Measurements from ENCODE around the gene SPRTN. TPM values are rescaled to one million over a fixed set of nuclear protein-coding genes. Genes with fewer than 3 reads are reported as not detected.
A peak's percentile ranks its signal among the peaks of the same experiment; 100 is the strongest.

The SPRTN gene
- total RNA-seq, 1 donor: 20.5 TPM

DNA sequence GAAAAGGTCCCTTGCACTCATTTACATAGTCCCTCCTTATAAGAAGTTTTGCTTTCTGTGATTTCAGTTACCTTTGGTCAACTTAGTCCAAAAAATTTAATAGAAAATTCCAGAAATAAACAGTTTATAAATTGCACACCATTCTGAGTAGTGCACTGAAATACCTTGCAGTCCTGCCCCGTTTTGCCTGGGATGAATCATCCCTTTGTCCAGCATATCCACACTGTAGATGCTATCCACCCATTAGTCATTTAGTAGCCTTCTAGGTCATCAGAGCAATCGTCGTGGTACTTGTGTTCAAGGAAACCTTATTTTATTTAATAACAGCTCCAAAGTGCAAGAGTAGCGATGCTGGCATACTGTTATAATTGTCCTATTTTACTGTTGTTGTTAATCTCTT, 38.0 kb downstream of the SPRTN start:
- no peak for DNase-seq (ENCODE audit: low read depth in 2 of 3, low spot score in 2 of 3)

DNA sequence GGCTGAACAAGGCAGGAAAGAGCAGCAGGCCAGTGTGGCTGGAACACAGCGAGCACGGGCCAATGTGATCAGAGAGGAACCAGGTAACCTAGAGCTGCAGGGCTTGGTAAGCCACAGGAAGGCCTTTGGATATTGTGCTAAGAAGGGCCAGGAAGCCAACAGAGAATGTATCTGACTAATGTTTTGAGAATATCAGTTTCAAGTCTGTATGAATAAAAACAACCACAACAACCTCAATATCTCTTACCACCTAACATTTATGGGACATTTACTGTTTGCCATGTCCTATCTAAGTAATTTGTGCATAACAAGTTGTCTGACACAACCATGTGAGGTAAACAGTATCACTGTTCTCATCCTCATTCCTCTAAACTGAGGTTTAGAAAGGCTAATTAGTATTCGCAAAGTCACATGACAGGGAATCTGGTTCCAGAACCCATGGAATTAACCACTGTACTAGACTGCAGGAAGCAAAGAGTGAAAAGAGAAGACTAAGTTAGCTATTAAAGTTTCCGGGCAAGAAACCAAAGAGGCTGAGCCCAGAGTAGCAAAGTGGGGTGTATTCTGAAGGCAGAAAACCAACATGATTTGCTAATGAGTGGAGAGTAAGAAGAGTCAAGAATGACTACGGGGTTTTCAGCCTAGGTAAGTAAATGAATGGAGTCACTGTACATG, 38.9 kb downstream of the SPRTN start:
- peak in 1 of 3 donors; percentile 27 for DNase-seq (ENCODE audit: low read depth in 2 of 3, low spot score in 2 of 3)

DNA sequence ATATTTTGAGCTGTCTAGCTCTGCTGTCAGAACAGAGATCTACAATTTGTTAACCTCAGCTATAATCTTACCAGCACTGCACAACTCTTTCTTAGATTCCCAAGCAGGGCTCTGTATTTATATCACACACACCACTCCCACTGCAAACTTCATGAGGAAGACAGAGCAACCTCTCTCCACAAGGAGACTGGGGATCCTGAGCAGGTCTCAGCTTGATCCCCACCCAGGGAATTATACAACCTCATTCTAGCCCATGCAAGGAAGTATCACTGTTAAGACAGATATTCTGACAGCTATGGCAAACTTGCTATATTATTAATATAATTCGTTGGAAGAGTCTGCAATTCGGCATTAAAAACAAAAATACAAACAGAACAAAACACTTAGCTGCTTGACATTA, 43.6 kb downstream of the SPRTN start:
- no peak for DNase-seq (ENCODE audit: low read depth in 2 of 3, low spot score in 2 of 3)

DNA sequence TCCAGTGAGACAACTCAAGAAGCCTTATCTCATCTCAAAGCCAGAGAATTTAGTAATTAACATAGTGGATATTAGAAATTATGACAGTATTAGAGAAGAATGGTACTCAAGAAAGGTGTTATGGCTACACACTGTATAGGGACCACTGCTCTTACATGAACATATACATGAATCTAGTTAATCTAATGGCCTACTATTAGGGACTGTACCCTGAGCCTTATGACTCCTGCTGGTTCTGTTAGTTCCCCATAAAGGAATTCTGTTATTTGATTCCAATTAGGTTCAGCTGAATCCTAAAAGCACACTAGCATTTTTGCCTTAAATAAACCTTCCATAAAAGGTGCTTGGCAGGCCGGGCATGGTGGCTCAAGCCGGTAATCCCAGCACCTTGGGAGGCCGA, 44.3 kb downstream of the SPRTN start:
- no peak for DNase-seq (ENCODE audit: low read depth in 2 of 3, low spot score in 2 of 3)

DNA sequence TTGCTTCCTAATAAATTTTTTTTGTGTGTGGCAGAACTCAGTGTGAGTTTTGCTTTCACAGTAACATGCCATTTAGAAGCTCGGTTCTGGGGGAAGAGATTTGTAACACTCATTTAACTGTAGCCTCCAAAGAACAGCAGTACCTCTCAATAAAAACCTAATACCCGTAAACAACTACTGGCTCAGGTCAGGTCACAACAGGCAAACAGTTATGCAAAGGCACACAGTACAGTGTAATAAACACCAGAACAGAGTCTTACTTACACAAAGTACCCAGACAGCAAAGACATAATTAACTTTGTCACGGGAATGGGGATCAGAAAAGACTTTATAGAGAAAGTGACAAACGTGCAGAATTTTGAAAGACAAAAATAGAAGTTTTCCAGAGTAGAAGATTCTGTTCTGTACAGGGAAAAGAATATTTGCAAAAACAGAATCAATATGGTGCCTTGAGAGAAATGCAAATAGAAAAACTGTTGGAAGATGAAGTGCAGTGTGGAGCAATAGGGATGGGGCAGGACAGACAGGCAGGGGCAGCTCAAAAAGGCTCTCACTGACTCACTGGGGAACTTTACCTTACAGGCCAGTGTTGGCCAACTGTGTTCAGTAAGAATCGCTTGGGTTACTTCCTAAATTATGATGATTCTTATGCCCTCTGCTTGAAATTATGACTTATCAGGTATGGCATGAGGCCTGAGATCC, 45.2 kb downstream of the SPRTN start:
- no peak for DNase-seq (ENCODE audit: low read depth in 2 of 3, low spot score in 2 of 3)

DNA sequence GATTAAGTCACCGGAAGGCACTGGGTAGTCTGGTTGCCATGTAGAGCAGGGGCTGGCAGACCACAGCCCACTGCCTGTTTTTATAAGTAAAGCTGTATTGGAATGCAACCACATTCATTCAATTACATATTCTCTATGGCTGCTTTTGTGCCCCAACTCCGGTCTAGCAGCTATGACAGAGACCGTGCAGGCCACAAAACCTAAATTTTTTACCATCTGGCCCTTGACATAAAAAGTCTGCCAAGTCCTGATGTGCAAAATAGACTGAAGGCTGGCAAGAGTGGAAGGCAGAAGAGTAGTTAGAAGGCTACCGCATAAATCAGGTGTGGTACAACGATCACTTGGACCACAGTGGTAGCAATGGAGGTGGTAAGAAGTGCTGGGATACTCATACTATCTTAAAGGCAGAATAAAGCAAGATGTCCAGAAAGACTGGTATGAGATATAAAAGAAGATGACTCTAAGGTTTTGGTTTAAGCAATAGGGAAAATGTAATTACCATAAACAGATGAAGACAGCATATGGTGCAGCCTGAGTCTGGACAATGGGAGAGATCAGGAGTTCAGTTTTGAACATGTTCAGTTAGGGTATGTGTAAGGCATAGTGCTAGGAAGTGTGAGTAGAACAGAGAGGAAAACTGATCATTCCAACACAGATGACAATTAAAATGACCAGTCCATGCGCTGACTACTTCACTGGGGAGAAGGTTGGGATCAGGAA, 46.8 kb downstream of the SPRTN start:
- DNase-seq (ENCODE audit: low read depth in 2 of 3, low spot score in 2 of 3): no peak

DNA sequence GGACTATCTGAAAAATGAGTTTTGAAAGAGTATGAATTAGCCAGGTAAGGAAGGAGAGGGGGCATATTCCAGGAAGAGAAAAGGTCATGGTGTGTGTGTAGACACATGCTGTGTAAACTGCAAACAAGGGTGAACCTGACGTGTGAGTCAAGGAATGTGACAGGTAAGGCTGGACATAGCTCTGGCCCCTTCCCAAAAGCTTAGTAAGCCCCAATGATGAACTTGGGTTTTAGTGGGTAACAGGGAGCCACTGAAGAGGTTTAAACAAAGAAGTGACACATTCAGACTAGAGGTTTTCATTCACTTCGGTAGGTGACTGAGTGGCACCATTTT, 47.3 kb downstream of the SPRTN start:
- DNase-seq (ENCODE audit: low read depth in 2 of 3, low spot score in 2 of 3): no peak

DNA sequence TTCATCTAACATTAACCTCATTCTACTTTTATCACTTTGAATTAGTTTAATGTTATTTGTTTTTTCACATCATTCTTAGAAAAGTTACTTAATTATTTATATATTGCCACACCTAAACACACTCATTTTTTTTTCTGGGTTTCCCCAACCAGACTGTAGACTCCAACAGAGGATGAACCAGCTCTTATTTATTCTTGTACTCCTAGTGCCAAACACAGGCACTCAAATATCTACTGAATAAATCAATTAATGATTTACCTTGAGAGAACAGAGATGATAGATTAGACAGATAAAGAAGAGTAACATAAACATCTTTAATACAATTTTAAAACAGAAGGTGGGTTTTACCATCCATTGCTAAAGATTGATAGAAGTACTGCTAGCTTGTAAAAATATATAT, 48.4 kb downstream of the SPRTN start:
- DNase-seq (ENCODE audit: low read depth in 2 of 3, low spot score in 2 of 3): no peak

DNA sequence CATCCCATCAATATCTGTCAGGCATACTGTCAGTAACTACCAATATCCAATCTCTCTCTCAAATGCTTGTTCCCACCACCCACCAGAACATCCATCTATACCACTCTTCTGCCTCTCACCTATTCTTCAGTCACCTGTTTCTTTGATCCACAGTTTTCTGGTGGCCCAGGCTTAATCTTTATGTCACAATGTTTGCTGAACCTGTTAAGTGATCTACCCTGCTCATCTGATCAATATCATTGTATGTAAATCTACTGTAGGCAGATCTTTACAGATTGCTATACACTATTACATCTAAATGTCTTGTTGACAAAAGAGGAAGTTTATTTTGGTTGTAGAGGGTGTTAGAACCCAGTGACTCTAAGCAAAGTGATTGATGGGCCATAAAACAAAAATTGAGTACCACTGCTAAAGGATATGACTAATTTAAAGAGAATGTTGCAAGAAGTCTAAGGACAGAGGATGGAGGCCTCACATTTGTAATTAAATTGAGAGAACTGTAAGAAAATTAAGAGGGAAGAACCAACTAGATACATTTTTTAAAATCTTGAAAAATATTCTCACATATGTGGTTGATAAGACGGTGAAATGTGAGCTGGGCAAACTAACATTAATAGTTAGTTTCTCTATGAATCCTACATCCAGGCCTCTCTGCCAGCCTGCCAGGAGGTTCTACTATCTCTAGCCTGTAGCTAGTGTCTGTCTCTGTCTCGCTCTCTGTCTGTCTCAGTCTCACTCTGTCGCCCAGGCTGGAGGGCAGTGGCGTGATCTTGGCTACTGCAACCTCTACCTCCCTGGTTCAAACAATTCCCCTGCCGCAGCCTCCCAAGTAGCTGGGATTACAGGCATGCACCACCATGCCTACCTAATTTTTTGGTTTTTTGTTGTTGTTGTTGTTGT, 49.9 kb downstream of the SPRTN start:
- DNase-seq (ENCODE audit: low read depth in 2 of 3, low spot score in 2 of 3): peak in 1 of 3 donors; percentile 43

DNA sequence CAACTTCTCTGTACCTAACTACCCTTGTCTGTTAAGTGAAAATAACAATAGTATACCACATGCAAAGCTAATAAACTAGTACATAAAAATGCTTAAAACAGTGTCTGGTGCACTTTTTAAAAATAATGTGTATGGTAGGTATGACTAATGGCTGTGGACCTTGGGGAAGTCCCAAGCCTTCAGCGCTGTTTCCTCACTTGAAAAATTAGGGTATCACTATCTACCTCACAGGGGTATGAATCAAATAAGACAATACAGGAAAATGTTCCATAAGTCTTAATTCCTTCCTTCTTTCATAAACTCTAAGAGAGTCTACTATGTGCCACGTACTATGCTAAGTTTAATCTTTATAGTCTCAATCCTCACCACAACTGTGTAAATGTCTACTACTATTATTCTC, 52.0 kb downstream of the SPRTN start:
- DNase-seq (ENCODE audit: low read depth in 2 of 3, low spot score in 2 of 3): peak in 1 of 3 donors; percentile 18

DNA sequence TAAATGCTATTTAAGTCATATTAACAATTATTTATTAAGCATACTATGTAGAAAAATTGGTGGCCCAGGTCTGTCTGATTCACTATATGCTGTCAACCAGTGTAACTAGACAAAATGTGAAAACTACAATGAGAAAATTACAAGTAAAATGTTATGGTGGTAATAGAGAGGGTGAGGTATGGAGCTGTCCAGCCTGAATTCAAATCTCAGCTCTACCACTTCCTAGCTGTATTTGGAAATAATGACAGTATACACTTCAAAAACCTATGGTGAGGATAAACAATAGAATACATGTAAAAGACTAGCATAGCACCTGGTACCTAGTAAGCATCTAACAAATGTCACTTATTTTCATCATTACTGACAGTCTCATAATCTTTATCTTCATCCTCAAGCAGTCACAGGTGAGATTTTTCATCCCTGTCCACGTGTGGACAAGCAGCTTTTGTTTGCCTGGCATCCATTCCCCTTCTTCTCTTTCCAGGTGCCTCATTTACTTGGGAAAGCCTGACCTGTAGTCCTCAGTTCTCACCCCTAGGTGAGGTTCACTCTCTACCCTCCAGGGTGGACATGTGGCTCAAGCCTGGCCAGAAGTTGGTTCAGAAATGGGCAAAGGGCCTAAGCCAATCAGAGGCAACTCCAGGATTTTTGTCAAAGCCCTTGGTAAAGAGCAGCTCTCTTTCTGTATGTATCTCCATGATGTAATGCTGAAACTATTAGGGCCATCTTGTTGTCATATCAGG, 54.5 kb downstream of the SPRTN start:
- no peak for DNase-seq (ENCODE audit: low read depth in 2 of 3, low spot score in 2 of 3)

DNA sequence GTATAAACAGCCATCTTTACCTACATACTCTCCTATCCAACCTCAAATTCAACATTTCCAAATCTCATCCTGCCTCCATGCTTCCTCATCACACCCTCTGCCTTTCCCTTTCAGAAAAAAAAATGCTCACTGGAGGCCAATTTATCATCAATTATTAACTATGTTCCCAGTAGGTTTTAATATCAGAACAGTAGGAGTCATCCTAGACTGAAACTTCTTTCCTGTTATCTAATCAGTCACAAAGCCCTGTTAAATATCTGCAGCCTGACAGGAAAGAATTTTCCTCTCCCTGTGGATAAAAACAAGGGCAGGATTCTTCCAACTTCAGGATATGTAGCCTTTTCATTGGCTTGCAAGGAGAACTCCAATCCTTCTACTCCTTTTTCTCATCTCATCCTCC, 55.6 kb downstream of the SPRTN start:
- DNase-seq (ENCODE audit: low read depth in 2 of 3, low spot score in 2 of 3): no peak

DNA sequence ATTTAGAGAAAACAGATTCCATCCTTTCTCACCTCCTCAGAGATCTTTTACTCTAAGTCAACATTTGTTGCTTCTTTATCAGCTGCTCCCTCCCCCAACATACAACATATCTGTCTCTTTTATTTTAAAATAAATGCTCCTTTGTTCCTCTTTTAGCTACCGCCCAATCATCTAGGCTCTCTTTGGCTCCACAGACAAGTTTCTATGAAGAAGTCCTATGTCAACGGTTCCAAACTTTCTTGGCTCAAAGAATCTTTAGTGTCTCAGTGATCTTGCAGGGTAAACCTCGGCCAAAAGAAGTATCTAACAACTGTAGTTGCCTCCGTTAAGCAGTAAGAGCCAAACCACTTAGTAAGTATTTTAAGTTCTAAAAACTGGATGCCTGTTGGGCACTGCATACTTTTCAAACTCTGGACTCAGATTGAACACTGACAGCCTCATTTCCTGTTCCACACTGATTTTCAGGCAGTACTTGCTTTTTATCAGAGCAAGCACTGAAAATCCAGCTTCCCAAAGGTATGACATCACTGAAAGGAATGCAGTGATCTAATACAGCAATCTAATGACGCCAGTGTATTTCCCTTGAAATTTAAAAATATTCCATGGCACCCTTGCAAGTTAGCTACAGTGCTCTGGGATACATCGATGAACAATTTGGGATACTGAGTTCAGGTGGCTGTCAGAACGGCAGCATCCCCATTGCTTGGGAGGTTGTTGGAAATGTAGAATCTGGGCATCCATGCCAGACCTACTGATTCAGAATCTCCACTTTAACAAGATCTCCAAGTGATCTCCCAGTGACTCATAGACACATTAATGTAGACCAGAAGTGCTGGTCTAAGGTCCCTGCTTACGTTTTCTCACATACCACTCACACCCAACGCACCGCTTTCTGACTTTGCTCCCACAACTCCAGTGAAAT, 57.2 kb downstream of the SPRTN start:
- peak in 1 of 3 donors; percentile 44 for DNase-seq (ENCODE audit: low read depth in 2 of 3, low spot score in 2 of 3)

DNA sequence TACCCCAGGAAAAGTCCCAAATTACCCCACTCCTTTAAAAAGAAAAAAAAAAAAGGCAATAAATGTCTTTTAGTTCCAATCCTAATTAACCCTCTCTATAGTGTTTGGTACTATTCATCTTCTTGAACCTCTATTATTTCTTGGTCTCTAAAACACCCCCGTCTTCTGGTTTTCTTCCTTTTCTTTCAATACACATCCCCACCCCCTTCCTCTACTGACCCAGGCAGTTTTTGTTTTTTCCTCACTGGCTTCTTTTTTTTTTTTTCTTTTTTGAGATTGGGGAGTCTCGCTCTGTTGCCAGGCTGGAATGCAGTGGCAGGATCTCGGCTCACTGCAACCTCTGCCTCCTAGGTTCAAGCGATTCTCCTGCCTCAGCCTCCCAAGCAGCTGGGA, 57.9 kb downstream of the SPRTN start:
- DNase-seq (ENCODE audit: low read depth in 2 of 3, low spot score in 2 of 3): no peak

DNA sequence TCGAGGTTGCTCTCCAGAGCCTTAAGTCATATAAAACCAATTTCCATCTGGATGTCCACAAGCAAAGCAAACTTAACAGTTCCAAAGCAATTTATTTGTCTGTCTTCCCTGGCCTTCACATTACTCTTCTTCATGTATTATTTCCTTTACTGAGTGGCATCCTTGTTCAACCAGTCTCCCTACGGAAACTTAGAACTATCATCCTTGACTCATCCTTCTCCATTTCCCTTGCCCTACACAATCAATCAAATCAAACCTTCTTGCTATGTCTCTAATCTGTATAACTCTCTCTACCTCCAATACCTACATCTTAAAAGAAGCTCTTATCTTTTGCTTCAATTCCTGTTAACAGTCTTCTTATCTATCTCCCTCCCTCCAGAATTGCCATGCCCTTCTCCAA, 58.5 kb downstream of the SPRTN start:
- DNase-seq (ENCODE audit: low read depth in 2 of 3, low spot score in 2 of 3): no peak

DNA sequence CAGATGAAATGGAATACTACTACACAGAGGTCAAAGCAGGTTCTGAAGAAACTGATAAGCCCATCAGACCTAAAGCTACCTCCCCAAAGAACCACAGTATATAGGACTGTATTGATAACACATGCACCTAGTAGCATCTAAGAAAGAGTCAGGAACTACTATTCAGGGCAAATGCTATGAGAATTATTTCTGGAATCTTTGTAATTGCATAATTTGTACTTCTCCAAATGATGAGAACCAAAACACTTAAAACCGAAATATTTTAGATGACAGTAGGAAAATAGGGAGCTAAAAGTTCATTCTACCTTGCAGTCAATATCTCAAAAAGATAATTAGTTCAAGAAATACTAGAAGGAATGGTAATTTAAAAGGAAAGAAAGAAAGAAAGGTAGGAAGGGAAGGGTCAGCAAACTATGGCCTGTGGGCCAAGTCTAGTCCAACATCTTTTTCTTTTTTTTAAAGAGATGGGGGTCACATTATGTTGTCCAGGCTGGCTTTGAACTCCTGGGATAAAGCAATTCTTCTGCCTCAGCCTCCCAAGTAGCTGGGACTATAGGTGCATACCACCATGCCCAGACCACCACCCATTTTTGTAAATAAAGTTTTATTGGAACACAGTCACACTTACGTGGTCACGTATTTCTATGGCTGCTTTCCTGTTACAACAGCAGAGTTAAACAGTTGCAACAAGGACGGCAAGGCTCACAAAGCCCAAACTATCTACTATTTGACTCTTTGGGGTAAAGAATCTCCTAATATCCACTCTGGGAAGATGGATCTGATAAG, 60.0 kb downstream of the SPRTN start:
- no peak for DNase-seq (ENCODE audit: low read depth in 2 of 3, low spot score in 2 of 3)

DNA sequence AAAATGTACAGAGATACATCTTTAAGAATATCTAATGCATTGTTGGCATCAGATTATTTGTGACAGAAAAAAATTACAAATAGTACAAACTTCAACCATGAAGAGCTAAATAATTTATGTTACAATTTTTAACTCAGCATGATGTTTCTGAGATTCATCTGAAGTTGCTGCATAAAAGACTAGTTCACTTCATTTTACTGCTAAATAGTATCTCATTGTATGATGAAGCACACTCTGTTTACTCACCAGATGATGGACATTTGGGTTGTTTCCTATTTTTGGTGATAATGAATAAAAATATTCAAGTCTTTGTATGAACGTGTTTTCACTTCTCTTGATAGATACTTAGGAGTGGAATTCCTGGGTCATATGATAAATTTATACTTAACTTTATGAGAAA, 63.4 kb downstream of the SPRTN start:
- DNase-seq (ENCODE audit: low read depth in 2 of 3, low spot score in 2 of 3): no peak

DNA sequence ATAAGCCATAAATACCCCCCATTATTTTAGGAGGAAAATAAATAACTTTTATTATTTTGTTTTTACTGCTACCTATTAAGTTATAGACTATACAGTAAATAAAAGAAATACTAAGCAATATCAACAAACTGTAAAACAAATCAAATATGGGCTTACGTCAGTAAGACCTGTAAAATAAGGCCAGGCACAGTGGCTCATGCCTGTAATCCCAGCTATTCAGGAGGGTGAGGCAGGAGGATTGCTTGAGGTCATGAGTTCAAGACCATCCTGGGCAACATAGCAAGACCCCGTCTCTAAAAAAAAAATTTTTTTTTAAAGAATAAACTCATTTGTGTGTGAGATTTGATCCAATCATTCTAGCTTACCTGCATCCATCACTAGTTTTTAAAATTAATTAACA, 66.2 kb downstream of the SPRTN start:
- no peak for DNase-seq (ENCODE audit: low read depth in 2 of 3, low spot score in 2 of 3)

All from hematopoietic multipotent progenitor cell (in vitro differentiated cells).